GM12875 (cell line): ENCODE measurements around the gene MKX.
A peak's percentile ranks its signal among the peaks of the same experiment; 100 is the strongest.

Experiments
- H3K4me3 ChIP-seq: one replicate; pipeline ENCODE4 v1.5.1; 2011; ENCODE audit warnings: low read depth, low read length, control low read depth
- CTCF ChIP-seq: IDR thresholded peaks from 2 replicates; pipeline ENCODE4 v1.5.1; 2011; ENCODE audit warnings: low read depth, mild to moderate bottlenecking, control low read depth, inconsistent platforms, low read length, moderate library complexity, borderline replicate concordance; ENCODE audit not compliant: insufficient read depth

The MKX gene

GRCh38 chr10:27745732-27746396 lies at the start of gene MKX:
Gene MKX, minus strand, starts transcription at chr10:27745819. Its CDS starts 2,404 bp downstream, at chr10:27743415.
- no peak for TF ChIP-seq CTCF
- H3K4me3 ChIP-seq: no peak within 1 kb of the TSS

- no peak overlapping the region for H3K4me3 ChIP-seq
- TF ChIP-seq CTCF: no peak
Measured at GRCh38 chr10:27794157-27794556, 48.5 kb upstream of the MKX start.

GRCh38 chr10:27792216-27792615 lies 46.6 kb upstream of the MKX start:
- no peak for TF ChIP-seq CTCF
- no peak overlapping the region for H3K4me3 ChIP-seq

GRCh38 chr10:27784272-27784671 lies 38.7 kb upstream of the MKX start:
- no peak for TF ChIP-seq CTCF
- H3K4me3 ChIP-seq: no peak overlapping the region

- 0 out of 2 replicates have a peak, but pooled peaks have one; percentile 8 for TF ChIP-seq CTCF
- no peak overlapping the region for H3K4me3 ChIP-seq
Measured at GRCh38 chr10:27783660-27784059, 38.0 kb upstream of the MKX start.

- no peak overlapping the region for H3K4me3 ChIP-seq
- no peak for TF ChIP-seq CTCF
Measured at GRCh38 chr10:27779462-27780015, 33.9 kb upstream of the MKX start.

- TF ChIP-seq CTCF: no peak
- no peak overlapping the region for H3K4me3 ChIP-seq
Measured at GRCh38 chr10:27774831-27775230, 29.2 kb upstream of the MKX start.
